Stimulated activated CD8-positive, alpha-beta memory T cell treated with anti-CD3 and anti-CD28 coated beads, Interleukin-4, amount 100 ng/mL, for 4 hours (primary cell): ENCODE measurements around the gene CA12.

Experiments
- DNase-seq, 2 donors: peaks; one replicate each; pipeline ENCODE4 v3.0.0-alpha.2; 2020; ENCODE audit warnings: low read depth in 2 of 2, low spot score in 1 of 2

The CA12 gene

GRCh38 chr15:63402498-63403253 is 21.0 kb upstream of the CA12 start:
- no peak for DNase-seq

DNA sequence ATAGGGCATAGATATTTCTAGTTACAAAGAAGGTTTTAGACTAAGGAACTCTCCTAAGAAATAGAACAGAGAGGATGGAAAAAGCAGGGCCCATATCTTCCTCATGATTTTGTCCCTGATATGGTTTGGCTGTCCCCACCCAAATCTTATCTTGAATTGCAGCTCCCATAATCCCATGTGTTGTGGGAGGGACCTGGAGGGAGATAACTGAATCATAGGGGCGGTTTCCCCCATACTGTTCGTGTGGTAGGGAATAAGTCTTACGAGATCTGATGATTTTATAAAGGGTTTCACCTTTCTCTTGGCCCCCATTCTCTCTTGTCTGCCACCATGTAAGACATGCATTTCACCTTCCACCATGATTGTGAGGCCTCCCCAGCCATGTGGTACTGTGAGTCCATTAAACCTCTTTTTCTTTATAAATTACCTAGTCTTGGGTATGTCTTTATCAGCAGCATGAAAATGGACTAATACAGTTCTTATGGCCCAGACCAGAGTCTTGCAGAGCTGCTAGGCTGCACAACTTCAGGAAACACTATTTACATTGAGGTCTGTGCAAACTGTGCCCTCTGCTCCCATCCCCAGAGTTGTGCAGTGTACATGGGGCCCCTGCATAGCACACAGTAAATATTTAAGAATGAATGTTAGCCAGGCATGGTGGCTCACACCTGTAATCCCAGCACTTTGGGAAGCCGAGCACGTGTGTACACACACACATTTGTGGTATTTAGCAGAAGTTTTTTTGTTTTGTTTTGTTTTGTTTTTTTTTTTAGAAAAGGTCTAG is 20.3 kb upstream of the CA12 start:
- no peak for DNase-seq

DNA sequence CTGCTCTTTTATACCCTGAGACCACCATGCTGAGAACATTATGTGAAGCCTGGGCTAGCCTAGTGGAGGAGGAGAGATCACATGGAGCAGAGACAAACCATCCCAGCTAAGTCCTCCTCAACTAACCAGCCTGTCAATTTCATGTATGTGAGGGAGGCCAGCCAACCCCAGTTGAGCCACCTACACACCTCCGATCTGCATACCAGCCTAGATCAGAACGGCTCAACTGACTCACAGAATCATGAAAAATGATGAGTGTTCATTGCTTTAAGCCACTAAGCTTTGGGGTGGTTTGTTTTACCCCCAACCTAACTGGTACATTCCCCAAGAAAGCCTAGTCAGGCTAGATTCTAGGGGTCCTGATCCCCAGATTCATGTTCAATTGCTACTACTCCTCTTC is 19.4 kb upstream of the CA12 start:
- DNase-seq = no peak

DNA sequence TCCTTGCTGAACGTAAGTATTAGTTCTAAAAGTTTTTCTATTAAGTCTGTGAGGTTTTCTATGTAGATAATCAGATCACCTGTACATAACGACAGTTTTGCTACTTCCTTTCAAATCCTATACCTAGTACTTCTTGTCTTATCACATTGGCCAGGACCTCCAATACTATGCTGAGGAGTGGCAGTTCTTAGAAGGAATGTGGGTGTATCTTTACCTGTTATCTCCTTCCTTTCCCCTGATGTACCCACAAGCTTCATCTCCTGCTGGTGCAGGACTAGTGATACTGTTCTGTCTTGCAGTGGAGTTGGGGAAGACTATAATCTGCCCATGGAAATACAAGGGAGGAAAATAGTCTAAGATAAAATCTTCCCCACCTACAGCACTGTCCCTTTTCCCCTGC is 16.8 kb upstream of the CA12 start:
- DNase-seq = no peak

- no peak for DNase-seq
Observed at GRCh38 chr15:63396152-63396928, 14.7 kb upstream of the CA12 start.

- DNase-seq = no peak
Observed at GRCh38 chr15:63395730-63396151, 14.1 kb upstream of the CA12 start.

DNA sequence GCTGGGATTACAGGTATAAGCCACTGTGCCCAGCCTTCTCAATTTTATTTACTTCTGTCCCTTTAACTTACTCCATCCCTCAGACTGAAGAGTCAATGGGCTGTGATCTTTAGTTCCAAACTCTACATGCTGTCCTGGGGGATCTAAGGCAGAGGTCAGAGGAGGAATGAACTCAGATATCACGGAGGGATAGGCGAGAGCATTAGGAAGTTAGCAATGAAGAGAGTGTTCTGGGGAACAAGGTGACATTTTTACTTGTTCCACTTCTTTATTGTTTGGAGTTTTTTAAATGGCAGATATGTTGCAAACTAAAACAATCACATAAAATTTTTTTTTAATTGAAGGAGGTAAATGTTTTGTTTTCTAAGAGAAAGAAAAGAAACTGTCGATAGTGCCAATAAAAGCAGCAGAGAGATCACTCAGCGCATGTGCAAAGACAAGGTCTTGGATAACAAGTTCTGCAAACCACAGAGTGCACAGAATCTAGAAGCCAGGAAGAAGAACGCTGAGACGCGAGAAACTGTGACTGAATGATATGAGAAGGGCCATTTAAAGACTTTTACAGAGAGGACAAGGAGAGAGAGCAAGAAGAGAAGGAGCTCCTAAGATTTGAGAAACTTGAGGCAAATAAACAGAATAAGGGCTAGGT is 10.8 kb upstream of the CA12 start:
- no peak for DNase-seq

GRCh38 chr15:63391669-63392360 is 10.2 kb upstream of the CA12 start:
- DNase-seq = no peak

- DNase-seq = no peak
Observed at GRCh38 chr15:63390689-63391088, 9.0 kb upstream of the CA12 start.

GRCh38 chr15:63389902-63390670 is 8.4 kb upstream of the CA12 start:
- DNase-seq = no peak

DNA sequence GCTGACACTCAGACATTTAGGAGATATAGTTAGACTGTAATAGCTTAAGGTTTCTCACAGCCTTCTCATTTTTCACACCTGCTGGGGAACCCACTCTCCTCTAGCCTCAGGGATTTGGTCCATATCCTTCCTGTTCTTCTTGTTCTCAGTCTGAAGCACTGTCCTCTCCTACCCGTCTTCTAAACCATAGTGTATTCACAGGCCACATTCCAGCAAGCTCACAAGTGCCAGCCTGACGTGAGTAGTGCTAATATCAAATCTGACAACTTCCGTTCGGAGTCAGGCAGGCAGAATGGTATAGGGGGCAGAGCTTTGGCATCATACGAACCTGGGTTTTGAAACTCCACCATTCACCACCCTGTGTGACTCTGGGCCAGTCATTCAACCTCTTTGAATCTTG is 6.9 kb upstream of the CA12 start:
- DNase-seq = no peak

GRCh38 chr15:63387748-63388493 is 6.3 kb upstream of the CA12 start:
- DNase-seq = no peak

GRCh38 chr15:63385911-63386531 is 4.4 kb upstream of the CA12 start:
- no peak for DNase-seq

- DNase-seq = no peak
Observed at GRCh38 chr15:63384906-63385305, 3.3 kb upstream of the CA12 start.

- no peak for DNase-seq
Observed at GRCh38 chr15:63382966-63383710, 1.5 kb upstream of the CA12 start.

GRCh38 chr15:63380808-63381282 is 801 bp downstream of the CA12 start:
- no peak for DNase-seq

DNA sequence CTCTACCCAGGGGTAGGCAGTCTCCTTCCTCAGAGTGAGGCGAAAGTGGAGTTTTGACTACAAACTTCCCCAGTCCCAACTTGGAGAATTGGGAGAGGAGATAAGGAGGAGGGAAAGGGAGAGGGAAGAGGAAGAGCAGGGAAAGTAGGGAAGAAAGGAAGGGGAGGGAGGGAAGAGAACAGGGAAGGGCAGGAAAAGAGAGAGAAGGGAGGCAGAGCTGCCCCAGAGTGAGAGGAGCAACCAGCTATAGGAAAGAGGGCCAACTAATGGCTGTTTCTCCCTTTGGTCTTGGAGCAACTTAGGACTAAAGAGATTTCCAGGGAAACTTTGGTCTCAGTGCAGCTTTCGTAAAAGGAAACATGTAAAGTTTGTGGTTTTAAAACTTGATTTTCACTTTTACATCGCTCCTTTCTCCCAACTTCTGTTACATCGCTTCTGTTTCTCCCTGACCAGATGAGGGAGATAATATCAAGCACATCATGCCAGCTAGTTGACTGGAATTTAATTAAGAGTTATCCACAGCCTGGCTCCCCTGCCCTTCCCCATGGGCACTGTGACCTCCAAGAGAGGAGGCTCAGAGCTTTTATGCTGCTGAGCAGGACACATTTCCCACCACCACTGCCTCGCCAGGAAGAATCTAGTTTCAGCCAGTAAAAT is 1.4 kb downstream of the CA12 start:
- no peak for DNase-seq
